WTC11 (cell line): Measurements from ENCODE around the gene CCDC92. TPM values are rescaled to one million over a fixed set of nuclear protein-coding genes. Genes with fewer than 3 reads are reported as not detected.

Source experiments
- ATAC-seq: fragments of 200-7000 bp; cut with Tn5 transposase; 2 replicates; pipeline ENCODE4 v1.10.0; 2021; ENCODE audit warnings: mild to moderate bottlenecking, moderate library complexity
- CTCF ChIA-PET: fragments of 300-600 bp; sonication (Branson Sonifier 250); formaldehyde crosslinking; loops from one replicate; lab custom pipeline; 2021; ENCODE audit warnings: antibody characterized with exemption; lab: Charles Lee
- POLR2A ChIA-PET: fragments of 350-600 bp; sonication (Branson Sonifier 250); formaldehyde crosslinking; loops from one replicate; lab custom pipeline; 2021; ENCODE audit warnings: antibody characterized with exemption; lab: Charles Lee
- DNase-seq: peaks from one replicate; pipeline ENCODE4 v3.0.0; 2021; ENCODE audit warnings: low spot score
- H3K27ac Mint-ChIP-seq: 2 replicates; pipeline ENCODE4 v1.8.0; 2021; ENCODE audit warnings: mixed read lengths
- H3K27me3 Mint-ChIP-seq: 2 replicates; pipeline ENCODE4 v1.8.0; 2021; ENCODE audit warnings: low read depth, mild to moderate bottlenecking, moderate library complexity, mixed read lengths
- H3K36me3 Mint-ChIP-seq: 2 replicates; pipeline ENCODE4 v1.8.0; 2021; ENCODE audit warnings: mixed read lengths
- H3K4me1 Mint-ChIP-seq: 2 replicates; pipeline ENCODE4 v1.8.0; 2022; ENCODE audit warnings: mixed read lengths
- H3K4me3 Mint-ChIP-seq: 2 replicates; pipeline ENCODE4 v1.8.0; 2021; ENCODE audit warnings: mild to moderate bottlenecking, moderate library complexity, mixed read lengths
- H3K9me3 Mint-ChIP-seq: 2 replicates; pipeline ENCODE4 v1.8.0; 2021; ENCODE audit warnings: mixed read lengths
- CREM ChIP-seq: sonication (generic); formaldehyde crosslinking; IDR thresholded peaks from 2 replicates; pipeline ENCODE4 v1.8.1; 2022; ENCODE audit warnings: mild to moderate bottlenecking, missing genetic modification reagents, moderate library complexity
- CTCF ChIP-seq: fragments of 200-600 bp; IDR thresholded peaks from 2 replicates; pipeline ENCODE4 v1.8.0; 2022; ENCODE audit warnings: antibody characterized with exemption
- E2F1 ChIP-seq: sonication (generic); formaldehyde crosslinking; IDR thresholded peaks from 2 replicates; pipeline ENCODE4 v1.8.0; 2022; ENCODE audit warnings: mild to moderate bottlenecking, missing genetic modification reagents
- FOXP4 ChIP-seq: sonication (generic); formaldehyde crosslinking; IDR thresholded peaks from 2 replicates; pipeline ENCODE4 v1.8.0; 2022; ENCODE audit warnings: mild to moderate bottlenecking, missing genetic modification reagents
- GABPB1 ChIP-seq: sonication (generic); formaldehyde crosslinking; IDR thresholded peaks from 2 replicates; pipeline ENCODE4 v1.8.1; 2023; ENCODE audit warnings: mild to moderate bottlenecking, missing genetic modification reagents
- IRF2 ChIP-seq: sonication (generic); formaldehyde crosslinking; IDR thresholded peaks from 2 replicates; pipeline ENCODE4 v1.8.0; 2022; ENCODE audit warnings: low read depth, missing genetic modification reagents, borderline replicate concordance
- MXD4 ChIP-seq: fragments of 250-450 bp; sonication (Bioruptor Pico); IDR thresholded peaks from 2 replicates; pipeline ENCODE4 v1.8.0; 2021; ENCODE audit warnings: mild to moderate bottlenecking, moderate library complexity, borderline replicate concordance
- NFATC4 ChIP-seq: fragments of 250-450 bp; sonication (Bioruptor Pico); IDR thresholded peaks from 2 replicates; pipeline ENCODE4 v1.9.0; 2021; ENCODE audit warnings: mild to moderate bottlenecking
- NR3C1 ChIP-seq: sonication (generic); formaldehyde crosslinking; conservative IDR thresholded peaks from 2 replicates; pipeline ENCODE4 v1.8.1; 2023; ENCODE audit warnings: low read depth, mild to moderate bottlenecking, missing genetic modification reagents
- SP1 ChIP-seq: sonication (generic); formaldehyde crosslinking; conservative IDR thresholded peaks from 2 replicates; pipeline ENCODE4 v1.8.1; 2022; ENCODE audit warnings: missing genetic modification reagents
- STAT6 ChIP-seq: sonication (generic); formaldehyde crosslinking; conservative IDR thresholded peaks from 2 replicates; pipeline ENCODE4 v1.8.1; 2023; ENCODE audit warnings: mild to moderate bottlenecking, low read depth, missing genetic modification reagents, moderate library complexity
- TEAD1 ChIP-seq: sonication (generic); formaldehyde crosslinking; IDR thresholded peaks from 2 replicates; pipeline ENCODE4 v1.8.0; 2022; ENCODE audit warnings: mild to moderate bottlenecking, missing genetic modification reagents
- ZNF219 ChIP-seq: sonication (generic); formaldehyde crosslinking; IDR thresholded peaks from 2 replicates; pipeline ENCODE4 v1.8.0; 2023; ENCODE audit warnings: missing genetic modification reagents, mild to moderate bottlenecking, borderline replicate concordance
- total RNA-seq: library from RNA; stranded (reverse); gene quantifications from 3 replicates; pipeline ENCODE4 v1.2.3, GENCODE V29; 2021
- TF ChIP-seq, protein P1 (sequence below): sonication (generic); formaldehyde crosslinking; IDR thresholded peaks from 2 replicates; pipeline ENCODE4 v1.8.0; 2022; ENCODE audit warnings: mild to moderate bottlenecking, missing genetic modification reagents
- TF ChIP-seq, protein P2 (sequence below): fragments of 250-450 bp; sonication (Bioruptor Pico); IDR thresholded peaks from 2 replicates; pipeline ENCODE4 v1.8.0; 2021; ENCODE audit warnings: mild to moderate bottlenecking

Gene CCDC92
- total RNA-seq, 1 experiment from 2014 or later, result 2.7 TPM

DNA sequence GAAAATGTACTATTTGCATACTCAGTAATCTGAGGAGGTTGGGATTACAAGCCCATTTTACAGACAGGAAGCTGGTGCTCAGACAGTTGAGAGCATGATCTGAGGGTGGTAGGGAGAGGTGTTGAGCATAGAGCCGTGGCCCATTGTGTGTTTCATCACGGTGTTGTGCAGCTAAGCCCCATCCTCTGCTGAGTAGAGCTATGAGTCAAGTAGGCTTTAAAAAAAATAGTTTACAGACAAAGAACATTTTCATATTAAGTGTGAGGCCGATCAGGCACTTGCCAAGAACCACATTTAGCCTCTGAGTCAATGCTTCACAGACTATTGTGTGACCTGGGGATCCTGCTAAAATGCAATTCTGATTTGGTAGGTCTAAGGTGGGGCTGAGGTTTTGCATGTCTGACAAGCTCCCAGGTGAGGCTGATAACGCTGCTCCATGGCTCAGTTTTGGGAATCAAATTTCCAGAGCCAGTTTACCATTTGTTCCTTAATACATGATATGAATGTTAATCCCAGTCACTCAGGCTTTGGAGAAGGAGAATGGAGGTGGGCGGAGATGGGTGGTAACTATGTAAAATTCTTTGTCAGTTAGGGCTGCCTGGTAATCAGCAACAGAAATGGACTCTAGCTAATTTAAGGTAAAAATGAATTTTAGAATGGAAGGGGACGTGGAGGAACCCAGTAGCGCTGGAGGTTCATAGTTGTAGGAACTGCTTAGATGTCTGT is 22.6 kb upstream of the CCDC92 start (continued):
- TF ChIP-seq STAT6 (CRISPR knock-in tag) (no peak), MXD4 (CRISPR knock-in tag) (no peak)
- TF ChIP-seq, protein P1, sequence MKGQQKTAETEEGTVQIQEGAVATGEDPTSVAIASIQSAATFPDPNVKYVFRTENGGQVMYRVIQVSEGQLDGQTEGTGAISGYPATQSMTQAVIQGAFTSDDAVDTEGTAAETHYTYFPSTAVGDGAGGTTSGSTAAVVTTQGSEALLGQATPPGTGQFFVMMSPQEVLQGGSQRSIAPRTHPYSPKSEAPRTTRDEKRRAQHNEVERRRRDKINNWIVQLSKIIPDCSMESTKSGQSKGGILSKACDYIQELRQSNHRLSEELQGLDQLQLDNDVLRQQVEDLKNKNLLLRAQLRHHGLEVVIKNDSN, result no peak
- TF ChIP-seq, all 79 proteins: peak for 0

DNA sequence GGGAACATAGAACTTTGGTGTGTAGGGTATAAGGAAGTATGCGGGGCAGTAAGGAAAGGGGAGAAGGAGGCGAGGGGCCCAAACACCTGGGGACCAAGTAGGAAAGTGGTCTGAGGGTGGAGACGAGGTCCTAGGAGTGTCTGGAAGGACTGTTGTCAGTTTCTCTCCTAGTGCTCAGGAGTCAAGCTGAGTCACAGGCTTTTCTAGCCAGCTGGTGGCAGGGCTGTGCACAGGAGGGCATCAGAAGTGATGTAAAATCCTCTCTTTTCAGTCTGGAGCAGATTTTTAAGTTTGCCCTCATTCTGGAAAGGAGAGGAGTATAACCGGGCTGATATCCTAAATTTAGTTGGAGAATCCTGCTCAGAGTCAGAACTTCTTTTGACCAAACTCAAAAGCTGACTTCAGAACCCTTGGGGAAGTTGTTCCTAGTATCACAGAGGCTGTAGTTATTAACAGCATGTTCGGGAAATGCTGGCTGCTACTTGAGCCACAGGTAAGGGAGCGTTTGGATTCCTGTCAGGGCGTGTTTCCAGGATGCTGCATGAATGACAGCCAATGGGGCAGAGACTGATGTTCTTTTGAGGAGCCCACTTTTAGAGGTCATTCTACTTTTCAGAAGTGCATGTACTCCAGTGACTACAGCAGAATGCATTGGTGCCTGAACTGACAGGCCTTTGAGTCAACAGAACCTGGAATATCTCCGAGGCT is 19.6 kb upstream of the CCDC92 start:
- DNase-seq, result no peak
- Mint-ChIP-seq H3K27ac (no peak overlapping the region), H3K4me1 (peaks cover 23% of the 10 kb centered on the region), H3K27me3 (no peaks in the 10 kb centered on the region), H3K4me3 (no peak overlapping the region), H3K36me3 (peaks cover 16% of the 10 kb centered on the region; the same call in 1 of the 2 replicates), H3K9me3 (no peaks in the 10 kb centered on the region)
- POLR2A ChIA-PET, result no interaction called here
- no peak for ATAC-seq
- no peak for TF ChIP-seq GABPB1 (CRISPR knock-in tag)
- TF ChIP-seq IRF2 (CRISPR knock-in tag), result no peak
- TF ChIP-seq CREM, result no peak
- CTCF ChIA-PET, result interaction anchor here (0.8 to 1.2 kb wide), 2 partner anchors 8 to 87 kb away, joined by 3 to 4 read pairs; no protein-coding TSS in a partner anchor

- no peak for ATAC-seq
- no peak for DNase-seq
- CTCF ChIA-PET, result interaction anchor here (0.5 to 1.7 kb wide), 3 partner anchors 59 to 149 kb away, joined by 4 to 5 read pairs (median 4); no protein-coding TSS in a partner anchor
- peaks cover 16% of the 10 kb centered on the region; the same call in 1 of the 2 replicates for H3K36me3 Mint-ChIP-seq
- H3K27me3 Mint-ChIP-seq, result no peaks in the 10 kb centered on the region
- no peak overlapping the region for H3K4me3 Mint-ChIP-seq
- H3K27ac Mint-ChIP-seq, result no peak overlapping the region
- peaks cover 19% of the 10 kb centered on the region for H3K4me1 Mint-ChIP-seq
- POLR2A ChIA-PET, result no interaction called here
- no peaks in the 10 kb centered on the region for H3K9me3 Mint-ChIP-seq
- TF ChIP-seq, protein P2, sequence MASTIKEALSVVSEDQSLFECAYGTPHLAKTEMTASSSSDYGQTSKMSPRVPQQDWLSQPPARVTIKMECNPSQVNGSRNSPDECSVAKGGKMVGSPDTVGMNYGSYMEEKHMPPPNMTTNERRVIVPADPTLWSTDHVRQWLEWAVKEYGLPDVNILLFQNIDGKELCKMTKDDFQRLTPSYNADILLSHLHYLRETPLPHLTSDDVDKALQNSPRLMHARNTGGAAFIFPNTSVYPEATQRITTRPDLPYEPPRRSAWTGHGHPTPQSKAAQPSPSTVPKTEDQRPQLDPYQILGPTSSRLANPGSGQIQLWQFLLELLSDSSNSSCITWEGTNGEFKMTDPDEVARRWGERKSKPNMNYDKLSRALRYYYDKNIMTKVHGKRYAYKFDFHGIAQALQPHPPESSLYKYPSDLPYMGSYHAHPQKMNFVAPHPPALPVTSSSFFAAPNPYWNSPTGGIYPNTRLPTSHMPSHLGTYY (CRISPR knock-in tag), result no peak
- TF ChIP-seq SP1 (CRISPR knock-in tag) (no peak), TEAD1 (CRISPR knock-in tag) (no peak), E2F1 (CRISPR knock-in tag) (no peak), FOXP4 (CRISPR knock-in tag) (no peak), NR3C1 (CRISPR knock-in tag) (no peak), NFATC4 (CRISPR knock-in tag) (no peak), STAT6 (CRISPR knock-in tag) (no peak), GABPB1 (CRISPR knock-in tag) (no peak), ZNF219 (CRISPR knock-in tag) (no peak), CTCF (no peak)
Measured at GRCh38 chr12:123991372-123991951, 18.8 kb upstream of the CCDC92 start.
